ENCODE results near the gene NHS.
A peak's percentile ranks its signal among the peaks of the same experiment; 100 is the strongest.

The NHS gene

DNA sequence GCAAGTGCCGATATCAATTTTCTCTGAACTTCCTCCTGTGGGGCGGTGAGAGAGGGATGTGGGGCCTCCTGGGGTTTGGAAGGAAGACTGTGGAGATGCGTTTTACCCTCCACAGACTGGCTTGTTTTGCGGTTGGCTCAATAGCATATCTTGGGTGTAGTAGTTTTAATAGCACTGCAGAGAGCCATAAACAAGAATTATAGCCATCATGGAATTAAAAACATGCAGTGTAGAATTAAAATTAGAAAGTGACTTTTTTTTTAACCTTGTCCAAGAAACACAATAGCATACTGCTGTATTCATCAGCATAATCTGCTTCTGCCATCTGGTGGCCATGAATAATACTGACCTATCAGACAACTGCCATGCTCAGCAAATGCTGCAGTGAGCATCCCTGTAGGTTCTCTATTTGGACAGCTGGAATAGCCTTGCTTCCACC, 315.0 kb downstream of the NHS start:
- DNase-seq: peak; percentile 2 to 18

DNA sequence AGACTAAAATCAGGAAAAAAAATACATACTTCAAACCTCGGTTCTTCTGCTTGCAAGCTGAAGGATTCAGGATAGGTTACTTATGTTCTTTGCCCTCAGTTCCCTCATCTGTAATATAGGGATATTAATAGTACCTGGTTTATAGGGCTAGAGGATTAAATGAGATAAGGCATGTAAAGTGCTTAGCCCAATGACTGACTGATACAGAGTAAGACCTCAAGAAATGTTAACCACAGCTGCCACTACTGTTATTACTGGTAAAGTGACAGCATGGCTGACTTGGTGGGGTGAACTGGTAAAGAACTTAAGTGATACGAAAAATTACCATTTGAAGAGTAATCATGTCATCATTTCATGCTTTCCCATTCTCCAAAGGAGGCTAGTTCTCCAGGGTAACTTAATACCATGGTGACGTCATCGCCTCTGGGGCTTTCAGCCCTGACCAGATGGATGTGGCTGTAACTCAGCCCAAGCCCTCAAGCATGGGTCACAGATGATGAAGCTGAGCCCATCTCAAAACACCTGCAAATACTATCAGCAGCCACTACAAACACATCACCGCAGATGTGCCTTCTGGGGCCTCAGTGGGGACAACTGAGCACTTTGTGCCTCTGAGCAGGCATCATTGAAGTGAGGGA, 317.8 kb downstream of the NHS start:
- no peak for DNase-seq

DNA sequence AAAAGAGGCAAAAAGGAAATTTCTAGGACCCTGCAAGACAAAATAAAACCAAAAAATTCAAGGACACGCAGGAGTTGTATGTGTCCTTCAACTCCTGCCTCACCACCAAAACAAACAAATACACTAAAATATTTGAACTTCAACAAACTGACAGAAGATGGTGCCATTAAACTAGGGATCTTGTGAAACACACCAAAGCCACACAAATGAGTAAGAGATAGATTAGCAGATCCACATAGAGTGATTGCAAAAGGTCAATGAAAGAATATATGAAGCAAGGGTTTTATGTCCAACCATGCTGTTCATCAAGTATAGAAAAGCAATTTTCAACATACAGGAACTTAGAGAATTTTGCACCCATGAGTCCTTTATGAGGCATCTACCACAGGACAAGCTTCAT, 322.2 kb downstream of the NHS start:
- DNase-seq: no peak

DNA sequence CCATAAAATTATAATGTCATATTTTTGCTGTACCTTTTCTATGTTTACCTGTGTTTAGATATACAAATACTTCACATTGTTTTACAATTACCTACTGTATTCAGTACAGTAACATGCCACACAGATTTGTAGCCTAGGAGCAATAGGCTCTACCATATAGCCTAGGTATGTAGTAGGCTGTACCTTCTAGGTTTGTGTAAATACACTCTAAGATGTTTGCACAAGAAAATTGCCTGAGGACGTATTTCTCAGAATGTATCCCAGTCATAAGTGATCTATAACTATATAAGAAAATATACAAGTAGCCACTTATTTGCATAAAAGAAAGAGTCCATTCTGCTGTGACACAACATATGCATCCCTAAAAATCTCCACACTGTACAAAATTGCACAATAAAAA, 326.0 kb downstream of the NHS start:
- no peak for DNase-seq

DNA sequence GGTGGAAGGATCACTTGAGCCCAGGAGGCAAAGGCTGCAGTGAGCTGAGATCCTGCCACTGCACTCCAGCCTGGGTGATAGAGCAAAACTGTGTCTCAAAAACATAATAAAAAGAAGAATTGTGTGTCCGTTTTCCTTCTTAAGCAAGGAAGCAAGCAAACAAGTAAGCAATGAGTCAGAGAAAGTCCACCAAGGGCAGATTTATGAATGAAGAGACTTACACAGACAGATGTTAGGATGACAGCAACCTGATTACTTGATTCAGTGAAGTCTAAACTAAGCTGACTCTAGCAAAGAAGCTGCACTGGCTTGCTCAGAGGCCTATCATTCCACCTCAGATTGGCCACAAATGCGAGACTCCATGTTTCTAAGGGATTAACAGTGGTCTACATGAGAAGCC, 328.2 kb downstream of the NHS start:
- no peak for DNase-seq

DNA sequence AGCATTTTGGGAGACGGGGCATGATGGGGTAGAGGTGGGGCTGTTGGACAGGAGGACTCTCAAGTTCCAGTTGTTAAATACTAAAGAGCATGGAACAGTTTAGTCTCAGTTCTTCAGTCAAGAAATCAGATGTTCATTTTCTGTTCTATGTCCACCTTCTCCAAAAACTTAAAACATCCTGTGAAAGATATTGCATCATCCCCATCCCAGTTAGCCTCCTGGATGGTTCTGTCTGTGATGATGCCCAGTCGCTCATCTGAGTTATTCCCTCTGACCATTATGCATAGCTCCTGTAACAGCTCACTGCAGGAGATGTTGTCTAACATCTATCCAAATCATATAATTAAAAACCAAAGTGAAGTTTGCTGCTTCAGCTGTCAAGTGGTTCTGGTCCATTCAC, 330.2 kb downstream of the NHS start:
- DNase-seq: no peak

DNA sequence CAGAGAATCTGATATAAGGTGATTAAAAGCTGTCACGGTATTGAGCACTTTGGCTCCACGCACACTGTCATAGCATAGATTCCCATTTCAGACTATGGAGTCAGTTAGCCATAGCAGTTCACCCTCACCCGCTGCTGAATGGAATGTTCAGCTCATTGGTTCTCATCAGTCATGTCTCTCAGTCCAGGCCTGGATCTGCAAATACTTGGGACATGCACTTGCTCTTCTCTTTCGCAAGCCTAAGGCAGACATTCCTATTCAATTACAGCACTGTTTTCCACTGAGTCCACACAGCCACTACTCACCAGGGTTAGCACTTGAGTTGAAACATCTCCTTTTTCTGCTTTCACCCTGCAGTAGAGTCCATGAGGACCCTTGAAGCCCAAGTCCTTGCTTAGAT, 331.7 kb downstream of the NHS start:
- no peak for DNase-seq

DNA sequence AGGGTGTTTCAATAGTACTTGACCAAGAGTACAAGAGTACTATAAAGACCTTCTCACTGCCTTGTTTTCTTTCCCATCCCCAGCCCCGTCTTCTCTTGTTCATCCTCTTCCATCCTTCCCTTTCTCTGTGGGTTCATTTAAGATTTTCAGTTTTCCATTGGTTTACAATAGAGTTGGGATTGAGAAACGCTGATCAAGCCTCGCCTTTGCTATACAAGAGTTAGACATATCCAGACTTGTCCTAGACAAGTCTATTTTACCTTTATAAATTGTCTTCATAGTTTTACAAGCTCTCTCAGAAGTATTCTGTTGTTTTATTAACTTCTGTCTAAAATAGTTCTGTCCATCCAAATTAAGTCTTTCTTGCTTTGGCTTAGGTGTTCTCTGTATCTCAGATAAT, 332.7 kb downstream of the NHS start:
- DNase-seq: no peak

DNA sequence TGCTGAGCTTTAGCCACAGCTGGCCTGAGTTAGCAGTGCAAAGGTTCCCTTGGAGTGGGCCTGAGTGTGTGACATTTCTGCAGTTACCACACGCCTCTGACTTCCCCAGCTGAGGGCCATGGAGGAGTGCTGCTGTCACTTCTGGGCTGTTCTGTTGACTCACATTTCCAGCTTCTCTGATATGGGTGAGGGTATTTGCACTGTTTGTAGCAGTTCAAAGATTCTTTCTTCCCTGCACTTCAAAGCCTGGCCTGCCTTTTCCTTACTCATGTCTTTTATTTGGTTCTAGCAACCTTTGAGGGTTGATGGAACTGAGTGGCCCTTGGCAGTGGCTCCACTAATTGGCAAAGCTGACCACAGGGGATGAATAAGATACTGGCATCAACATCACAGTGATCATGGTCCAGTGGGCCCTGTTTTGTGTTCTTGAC, 335.9 kb downstream of the NHS start:
- DNase-seq: no peak

DNA sequence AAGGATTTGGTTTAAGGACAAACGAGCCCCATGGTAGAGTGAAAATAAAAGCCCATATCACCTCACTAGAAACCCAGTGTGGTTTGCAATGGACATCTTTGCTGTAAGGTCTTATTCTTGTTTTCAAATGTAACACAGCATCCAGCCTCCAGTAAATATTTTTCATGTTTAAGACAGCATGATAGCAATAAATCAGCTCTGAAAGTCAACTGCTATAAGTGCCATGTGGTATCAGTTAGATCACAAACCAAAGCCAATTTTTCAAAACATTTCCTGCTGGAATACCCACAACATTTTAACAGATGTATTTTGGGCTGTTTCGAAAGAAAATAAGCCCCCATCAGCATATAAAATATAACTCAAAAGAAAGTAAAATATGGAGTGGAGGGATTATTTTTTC, 338.3 kb downstream of the NHS start:
- DNase-seq: no peak

DNA sequence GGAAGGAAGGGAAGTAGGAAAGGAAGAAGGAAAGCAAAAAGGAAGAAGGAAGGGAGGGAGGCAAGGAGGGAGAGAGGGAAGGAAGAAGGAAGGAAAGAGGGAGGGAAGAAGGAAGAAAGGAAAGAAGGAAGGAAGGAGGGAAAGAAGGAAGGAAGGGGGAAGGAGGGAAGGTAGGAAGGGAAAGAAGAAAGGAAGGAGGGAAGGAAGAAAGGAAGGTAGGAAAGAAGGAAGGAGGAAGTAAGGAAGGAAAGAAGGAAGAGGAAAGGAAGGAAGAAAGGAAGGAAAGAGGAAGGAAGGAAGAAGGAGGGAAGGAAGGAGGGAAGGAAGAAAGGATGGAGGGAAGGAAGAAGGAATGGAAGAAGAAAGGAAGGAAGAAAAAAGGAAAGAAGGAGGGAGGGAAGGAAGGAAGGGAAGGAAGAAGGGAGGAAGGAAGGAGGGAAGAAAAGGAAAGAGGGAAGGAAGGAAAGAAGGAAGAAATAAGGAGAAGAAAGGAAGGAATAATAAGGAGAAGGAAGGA, 343.7 kb downstream of the NHS start:
- no peak for DNase-seq

DNA sequence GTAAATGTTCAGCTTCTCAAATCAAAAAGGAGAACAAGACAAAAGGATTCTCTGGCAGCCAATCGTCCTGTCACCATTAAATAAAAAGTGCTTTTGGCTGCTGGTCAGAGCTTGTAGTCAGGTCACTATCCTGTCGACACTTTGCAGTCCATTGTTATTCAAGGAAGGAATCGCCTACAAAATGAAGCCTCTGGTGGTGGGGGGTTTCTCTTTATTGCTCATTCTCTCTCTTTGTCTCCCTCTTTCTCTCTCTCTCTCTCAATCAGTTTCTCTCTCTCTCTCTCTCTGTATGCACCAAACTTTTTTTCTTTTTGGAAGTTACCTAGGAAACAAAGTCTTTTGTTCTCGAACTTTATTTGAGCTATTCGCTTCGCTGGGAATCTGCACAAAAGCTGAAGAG, 344.7 kb downstream of the NHS start:
- no peak for DNase-seq

DNA sequence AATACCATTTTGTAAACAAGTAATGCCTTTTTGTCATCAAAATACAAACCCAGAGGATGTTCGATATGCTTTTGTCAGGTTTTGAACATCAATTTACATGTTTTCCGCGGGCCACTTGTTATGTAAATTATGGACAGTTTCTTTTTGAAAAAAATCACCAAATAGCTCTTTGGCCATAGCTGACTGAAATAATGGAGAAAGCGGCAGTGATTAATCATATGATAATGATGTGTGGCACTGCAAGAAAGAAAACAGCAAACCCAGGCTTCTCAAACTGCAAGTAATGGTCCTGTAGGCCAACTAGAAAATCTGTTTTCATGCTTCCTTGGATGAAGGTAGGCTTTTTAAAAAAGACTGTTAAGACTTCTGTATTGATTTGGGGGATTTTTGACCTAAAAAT, 346.7 kb downstream of the NHS start:
- no peak for DNase-seq

DNA sequence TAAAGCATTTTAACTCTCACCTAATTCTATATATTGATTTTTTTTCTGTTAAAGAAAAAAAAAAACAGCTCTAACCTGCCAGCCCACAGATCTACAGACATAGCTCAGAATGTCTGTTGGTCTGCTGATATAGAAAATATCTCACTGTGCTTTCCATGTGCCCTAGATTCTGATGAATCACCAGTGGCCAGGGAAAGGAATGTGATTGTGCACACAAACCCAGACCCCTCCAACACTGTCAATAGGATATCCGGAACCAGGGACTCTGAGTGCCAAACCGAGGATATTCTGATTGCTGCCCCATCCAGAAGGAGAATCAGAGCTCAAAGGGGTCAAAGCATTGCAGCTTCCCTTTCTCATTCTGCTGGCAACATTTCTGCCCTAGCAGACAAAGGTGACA, 350.2 kb downstream of the NHS start:
- DNase-seq: no peak

DNA sequence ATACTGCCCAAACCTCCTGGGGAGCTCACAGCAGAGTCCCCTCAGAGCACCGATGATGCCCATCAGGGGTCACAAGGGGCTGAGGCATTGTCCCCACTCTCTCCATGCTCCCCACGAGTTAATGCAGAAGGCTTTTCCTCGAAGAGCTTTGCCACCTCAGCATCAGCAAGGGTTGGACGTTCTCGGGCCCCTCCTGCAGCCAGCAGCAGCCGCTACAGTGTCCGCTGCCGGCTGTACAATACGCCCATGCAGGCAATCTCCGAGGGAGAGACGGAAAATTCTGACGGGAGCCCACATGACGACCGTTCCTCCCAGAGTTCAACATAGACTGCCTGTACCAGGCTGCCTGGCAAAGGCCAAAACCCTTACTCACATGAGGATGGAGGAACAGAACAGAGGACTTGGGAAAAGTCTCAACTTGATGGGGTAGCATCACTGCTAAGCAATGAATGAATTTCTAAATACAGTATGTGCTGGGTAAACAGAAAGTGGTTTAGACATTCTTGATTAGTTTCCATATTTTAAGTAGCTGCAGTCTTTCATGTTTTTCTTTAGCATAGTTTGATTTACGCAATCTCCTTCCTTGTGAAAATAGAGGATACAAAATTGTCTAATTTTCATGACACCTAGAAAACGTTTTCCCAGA, 357.3 kb downstream of the NHS start:
- no peak for DNase-seq

DNA sequence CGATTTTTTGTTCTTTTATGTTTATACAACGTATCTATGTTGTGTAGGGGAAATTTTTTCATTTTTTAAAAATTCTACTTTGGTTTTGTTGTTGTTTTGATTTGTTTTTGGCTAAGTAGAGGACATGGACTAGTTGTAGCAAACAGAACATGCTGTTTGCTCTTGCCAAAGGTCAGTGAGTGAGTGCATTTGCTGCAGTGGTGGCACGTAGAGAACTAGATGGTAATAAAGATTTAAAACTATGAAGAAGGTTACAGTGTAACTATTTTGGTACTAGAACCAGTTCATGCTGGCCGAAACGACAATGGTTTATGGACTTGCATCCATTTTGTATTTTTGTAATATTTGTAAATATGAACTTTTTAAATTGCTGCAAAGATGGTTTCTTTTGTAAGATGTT, 360.4 kb downstream of the NHS start:
- DNase-seq: no peak

DNA sequence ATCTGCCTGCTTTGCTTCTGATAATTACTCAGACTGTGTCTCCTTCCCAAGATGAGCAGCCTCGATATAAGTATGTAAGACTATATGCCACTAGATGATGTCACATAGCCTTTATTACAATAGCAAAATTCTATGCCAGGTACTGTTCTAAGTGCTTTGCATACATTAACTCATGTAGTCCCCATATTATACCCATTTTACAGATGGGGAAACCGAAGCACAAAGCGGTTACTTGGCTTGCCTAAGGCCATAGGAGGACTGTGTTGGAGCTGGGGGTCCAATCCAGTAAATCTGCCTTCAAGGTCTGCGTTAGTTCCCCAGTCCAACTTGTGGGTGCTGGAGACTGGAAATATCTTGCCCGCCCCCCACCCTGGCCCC, 361.5 kb downstream of the NHS start:
- no peak for DNase-seq

DNA sequence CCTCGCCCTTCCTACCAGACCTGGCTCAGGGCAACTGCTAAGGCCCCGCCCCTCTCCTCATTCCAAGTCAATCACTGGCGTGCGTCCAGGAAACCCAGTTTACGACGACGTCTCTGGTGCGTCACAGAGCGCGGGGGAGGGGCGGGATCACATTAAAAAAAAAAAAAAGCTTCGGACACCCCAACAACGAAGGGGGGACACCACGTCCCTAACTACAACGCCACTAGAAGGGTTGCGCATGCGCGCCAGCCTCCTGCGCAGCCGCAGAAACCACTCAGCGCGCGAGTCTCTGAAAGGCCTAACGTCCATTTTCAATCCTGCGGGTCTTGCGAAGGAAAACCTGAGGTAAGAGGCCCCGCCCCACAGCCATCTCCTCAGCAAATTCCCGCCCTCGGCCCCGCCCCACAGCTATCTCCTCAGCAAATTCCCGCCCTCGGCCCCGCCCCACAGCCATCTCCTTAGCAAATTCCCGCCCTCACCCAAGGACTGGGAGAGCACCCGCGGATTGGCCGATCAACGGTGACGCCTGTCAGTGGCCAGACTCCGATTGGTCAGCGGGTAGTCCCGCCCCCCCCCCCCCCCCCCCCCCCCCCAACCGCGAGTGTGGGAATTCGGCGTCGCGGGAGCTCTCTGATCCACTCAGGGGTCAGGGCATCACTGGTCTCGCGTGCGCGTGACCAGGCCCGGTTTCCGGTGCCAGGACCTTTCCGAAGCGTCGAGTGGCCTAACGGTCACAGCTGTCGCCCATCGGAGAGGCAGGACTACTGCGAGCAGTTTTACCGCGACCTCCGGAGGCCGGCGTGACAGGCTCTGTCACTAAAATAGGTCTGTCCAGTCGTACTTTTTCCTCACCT, 362.1 kb downstream of the NHS start, which contains the start of gene SCML1:
SCML1 (plus strand) TSS at position 638 of the 854 bp plus-strand sequence. CDS start 6,694 bp downstream, outside the sequence.
- DNase-seq: peak; percentile 84 to 93

DNA sequence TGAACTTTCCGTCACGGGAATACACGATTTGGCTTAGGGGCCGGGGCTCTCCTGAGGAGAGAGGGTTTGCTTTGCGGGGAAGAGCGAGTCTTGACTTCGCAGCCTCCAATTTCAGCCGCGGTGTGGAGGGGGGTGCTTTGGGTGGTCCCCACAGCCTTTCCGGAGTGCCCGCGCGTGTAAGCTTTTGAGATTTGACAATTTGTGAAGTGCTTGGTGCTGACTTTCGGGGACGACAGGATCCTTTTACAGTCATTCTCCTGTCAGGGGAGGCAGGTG, 362.6 kb downstream of the NHS start:
- no peak for DNase-seq

DNA sequence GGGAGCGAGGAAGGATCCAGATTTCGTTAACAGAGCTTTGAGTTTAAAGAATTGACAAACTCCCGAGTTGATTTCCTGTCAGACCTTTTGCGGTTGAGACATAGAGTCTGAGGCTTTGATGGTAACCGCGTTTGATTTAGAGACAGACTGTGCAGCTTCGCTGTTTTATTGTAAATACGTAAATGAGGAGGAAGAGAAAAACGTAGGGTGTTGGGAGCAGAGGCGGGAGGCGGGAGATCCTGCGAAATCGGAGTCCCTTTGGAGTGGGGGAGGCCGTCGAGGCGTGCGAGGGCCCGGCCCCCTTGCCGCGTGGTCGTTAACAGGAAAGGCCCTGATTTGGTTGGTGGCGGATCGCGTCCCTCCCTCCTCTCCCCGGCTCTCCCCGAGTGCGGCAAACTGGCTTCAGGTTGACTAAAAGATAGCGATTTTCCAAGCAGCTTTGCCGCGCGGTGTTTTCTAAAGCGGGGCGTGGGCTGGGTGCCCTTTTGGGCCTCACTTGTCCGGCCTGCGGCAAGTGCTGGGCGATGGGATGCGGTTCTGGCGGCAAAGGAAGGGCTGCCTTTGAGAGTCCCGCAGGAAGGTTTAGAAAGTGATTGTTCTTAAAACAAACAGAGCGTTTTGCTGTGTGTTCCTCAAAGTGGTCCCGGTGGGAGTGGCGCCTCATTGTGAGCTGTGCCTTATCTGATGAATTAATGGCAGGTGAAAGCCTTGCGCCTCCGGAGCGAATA, 363.1 kb downstream of the NHS start:
- peak; percentile 14 to 32 for DNase-seq

DNA sequence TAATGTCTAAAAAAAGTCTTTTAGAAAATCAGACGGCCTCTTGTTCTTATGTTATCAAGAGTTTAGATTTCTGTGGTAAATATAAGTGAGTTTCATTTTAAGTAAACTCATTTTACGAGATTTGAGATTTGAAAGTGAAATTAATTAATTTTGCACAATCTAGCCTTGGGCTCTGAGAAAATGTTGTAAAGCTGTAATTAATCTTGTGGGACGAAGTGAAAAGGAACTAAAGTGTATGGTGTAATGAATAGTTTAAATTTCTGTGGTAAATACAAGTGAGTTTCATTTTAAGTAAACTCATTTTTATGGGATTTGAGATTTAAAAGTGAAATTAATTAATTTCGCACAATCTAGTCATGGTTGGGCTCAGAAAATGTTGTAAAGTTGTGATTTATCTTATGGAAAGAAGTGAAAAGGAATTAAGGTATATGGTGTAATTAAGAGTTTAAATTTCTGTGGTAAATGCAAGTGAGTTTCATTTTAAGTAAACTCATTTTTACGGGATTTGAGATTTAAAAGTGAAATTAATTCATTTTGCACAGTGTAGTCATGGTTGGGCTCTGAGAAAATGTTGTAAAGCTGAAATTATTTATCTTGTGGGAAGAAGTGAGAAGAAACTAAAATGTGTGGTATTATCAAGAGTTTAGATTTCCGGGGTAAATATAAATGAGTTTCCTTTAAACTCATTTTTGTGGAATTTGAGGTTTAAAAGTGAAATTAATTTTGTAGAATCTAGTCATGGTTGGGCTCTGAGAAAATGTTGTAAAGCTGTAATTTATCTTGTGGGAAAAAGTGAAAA, 363.9 kb downstream of the NHS start:
- no peak for DNase-seq
